D721Med (cell line): ENCODE data around the gene RINT1.

ENCODE experiments used
- DNase-seq: peaks from one replicate; pipeline ENCODE4 v3.0.0; 2011; ENCODE audit warnings: low spot score; ENCODE audit not compliant: insufficient read length
- FAIRE-seq: peaks from 2 replicates; lab custom pipeline; 2011; peaks lifted over from hg19 to GRCh38; lab: Jason Lieb, UNC
- CTCF ChIP-seq: IDR thresholded peaks from 2 replicates; pipeline ENCODE4 v1.5.1; 2012; ENCODE audit warnings: mild to moderate bottlenecking, control low read depth; ENCODE audit not compliant: insufficient read depth; ENCODE audit errors: missing control alignments

RINT1 gene

GRCh38 chr7:105559926-105560325 lies 27.9 kb downstream of the RINT1 start:
- no peak for FAIRE-seq
- TF ChIP-seq CTCF, result no peak
- DNase-seq, result no peak

- no peak for TF ChIP-seq CTCF
- DNase-seq (no peak), FAIRE-seq (no peak)
Observed at GRCh38 chr7:105565190-105565589, 33.2 kb downstream of the RINT1 start.

DNA sequence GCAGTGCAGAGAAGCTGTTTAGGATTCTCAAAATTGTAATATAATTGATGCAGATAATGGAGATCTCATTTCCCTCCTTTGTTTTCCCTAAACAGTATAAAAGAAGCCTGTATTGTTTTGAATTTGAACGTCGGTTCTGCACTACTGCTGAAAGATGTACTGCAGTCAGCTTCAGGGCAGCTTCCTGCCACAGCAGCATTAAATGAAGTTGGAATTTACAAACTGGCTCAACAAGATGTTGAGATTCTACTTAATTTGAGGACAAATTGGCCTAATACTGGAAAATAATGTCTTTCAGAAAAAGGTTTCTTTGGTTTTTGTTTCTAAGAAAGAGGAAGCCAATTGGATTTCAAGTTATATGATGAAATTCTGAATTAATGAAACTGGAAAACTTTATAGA lies 35.0 kb downstream of the RINT1 start:
- no peak for TF ChIP-seq CTCF
- no peak for FAIRE-seq

DNA sequence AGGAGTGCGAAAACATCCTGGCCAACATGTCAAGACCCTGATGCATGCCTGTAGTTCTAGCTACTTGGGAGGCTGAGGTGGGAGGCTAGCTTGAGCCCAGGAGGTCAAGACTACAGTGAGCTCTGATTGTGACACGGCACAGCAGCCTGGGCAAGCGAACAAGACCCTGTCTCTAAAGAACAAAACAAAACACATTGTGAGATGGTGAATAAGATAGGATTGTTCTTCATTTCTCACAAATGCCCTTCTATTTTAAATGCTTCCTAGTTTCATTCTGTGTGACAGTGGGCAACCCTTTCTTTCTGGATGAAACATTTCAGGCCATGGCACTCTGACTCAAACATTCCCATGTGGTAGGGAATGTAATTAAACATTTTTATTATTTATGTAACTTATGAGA lies 35.8 kb downstream of the RINT1 start:
- FAIRE-seq (no peak), DNase-seq (no peak)
- TF ChIP-seq CTCF, result no peak

More for the DNA sequence above, 35.0 kb downstream of the RINT1 start:
- no peak for DNase-seq

GRCh38 chr7:105571891-105572290 lies 39.9 kb downstream of the RINT1 start:
- FAIRE-seq, result no peak

GRCh38 chr7:105577251-105577650 lies 45.2 kb downstream of the RINT1 start:
- no peak for TF ChIP-seq CTCF
- DNase-seq, result no peak
- no peak for FAIRE-seq

More at GRCh38 chr7:105571891-105572290, 39.9 kb downstream of the RINT1 start:
- no peak for TF ChIP-seq CTCF
- no peak for DNase-seq

DNA sequence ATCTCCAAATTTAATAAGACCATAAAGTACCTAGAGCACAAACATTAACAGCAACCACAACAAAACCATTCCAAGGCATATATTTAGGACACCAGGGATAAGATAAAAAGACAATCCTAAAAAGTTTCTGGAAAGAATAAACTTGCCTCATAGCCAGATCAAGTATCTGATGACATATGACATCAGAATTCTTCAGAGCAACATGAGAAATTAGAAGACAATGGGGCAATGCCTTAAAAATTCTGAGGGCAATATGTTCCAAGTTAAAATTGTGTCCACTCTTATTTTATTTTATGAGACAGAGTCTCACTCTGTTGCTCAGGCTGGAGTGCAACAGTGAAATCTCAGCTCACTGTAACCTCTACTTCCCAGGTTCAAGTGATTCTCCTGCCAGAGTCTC lies 46.5 kb downstream of the RINT1 start:
- TF ChIP-seq CTCF, result no peak
- DNase-seq, result no peak
- no peak for FAIRE-seq
